Epidermal melanocyte (primary cell): ENCODE measurements around the gene OR2AG2.

Experiments
- DNase-seq: peaks from one replicate; pipeline ENCODE4 v3.0.0; 2011; ENCODE audit warnings: low spot score; ENCODE audit not compliant: insufficient read length

The OR2AG2 gene

DNA sequence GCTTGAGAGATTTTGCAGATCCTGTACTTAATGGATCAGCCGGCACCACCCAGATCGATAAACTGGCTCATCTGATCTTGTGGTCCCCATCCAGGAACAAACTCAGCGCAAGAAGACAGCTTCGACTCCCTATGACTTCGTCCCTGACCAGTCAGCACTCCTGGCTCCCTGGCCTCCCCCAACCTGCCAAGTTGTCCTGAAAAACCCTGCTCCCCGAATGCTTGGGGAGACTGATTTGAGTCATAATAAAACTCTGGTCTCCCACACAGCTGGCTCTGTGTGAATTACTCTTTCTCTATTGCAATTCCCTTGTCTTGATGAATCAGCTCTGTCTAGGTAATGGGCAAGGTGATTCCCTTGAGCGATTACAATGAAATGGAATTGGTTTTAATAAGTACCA lies 29.5 kb downstream of the OR2AG2 start:
- no peak for DNase-seq

DNA sequence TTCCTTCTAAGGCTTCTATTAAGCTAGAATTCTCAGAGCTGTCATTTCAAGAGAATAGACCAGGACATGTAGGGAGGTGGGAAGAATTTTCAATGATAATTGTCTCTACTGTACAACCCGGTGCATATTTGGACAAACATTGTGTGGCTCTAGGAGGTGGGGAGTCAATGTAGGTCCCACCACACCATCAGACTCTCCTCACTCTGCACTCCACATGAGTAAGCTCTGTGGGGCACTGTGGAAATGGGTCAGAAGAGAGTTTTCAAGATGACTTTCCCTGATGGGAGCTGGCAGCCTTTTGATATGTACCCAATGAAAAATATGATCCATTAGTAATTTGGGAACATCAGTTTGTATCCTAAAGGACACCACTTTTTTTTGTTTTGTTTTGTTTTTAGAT lies 33.2 kb downstream of the OR2AG2 start:
- DNase-seq: no peak

DNA sequence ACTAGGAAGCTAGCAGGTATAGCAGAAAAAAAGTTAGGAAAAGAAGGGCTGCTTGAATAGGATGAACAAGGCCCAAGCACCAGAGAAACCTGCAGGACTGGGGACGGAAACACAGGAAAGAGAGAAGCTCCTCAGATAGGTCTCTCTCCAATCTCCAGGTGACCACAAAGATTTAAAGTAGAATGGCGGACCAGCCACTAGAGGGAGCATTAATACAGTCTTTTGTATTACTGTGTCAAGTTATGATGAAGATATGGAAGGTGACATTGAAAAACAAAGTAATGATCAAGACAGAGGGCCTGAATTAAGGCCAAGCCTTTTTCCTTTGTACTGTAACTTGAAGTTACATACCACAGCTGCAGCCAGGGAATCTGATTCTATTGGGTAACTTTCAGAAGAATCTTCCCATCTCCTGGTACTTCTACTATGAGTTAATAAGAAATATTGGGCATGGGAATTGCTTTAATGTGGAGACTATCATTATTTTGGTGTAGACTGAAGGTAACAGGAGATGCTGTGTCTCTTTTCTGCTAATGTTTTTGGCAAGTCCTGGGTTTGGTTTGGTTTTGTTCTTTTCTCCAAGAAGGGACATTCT lies 33.8 kb downstream of the OR2AG2 start:
- no peak for DNase-seq

DNA sequence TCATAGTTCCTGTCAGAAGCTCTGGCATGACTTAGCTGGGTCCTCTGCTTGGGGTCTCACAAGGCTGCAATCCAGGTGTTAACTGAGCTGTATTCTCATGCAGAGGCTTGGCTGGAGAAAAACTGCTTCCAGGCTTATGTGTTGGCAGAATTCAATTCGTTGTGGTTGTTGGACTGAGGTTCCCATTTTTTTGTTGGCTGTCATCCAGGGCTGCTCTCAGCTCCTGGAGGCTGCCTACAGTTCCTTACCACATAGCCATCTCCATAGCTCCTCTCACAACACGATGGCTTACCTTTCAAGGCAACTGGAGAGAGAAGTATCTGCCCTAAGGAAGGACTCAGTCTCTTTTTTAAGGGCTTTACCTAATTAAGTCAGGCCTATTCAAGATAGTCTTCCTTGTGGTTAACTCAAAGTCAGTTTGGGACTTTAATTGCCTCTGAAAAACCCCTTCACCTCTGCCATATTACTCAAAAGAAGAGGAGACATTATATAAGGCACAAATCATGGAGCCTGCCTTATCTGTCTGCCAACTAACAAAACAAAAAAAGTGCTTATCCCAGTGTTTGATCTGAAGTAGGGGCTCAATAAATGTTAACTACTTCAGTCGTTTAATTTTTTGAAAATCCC lies 35.2 kb downstream of the OR2AG2 start:
- no peak for DNase-seq

DNA sequence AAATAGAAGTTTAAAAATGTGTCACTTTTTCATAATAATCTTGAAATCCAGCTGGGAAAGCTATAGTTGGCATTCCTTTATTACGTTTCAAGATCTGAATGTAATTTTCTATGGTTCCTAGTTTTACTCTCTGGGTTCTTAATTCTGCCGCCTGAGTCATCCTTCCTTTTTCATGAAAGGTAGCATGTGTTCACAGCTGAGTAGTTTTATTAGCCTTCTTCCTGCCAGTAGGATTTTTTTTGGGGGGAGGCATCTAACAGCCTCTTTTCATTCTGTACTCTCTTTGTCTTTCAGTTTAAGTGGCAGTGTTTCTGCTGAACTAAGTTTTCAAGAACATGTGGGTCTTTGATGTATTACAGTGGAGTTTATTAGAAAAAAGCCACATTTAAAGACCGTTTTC lies 36.5 kb downstream of the OR2AG2 start:
- DNase-seq: peak; percentile 58

DNA sequence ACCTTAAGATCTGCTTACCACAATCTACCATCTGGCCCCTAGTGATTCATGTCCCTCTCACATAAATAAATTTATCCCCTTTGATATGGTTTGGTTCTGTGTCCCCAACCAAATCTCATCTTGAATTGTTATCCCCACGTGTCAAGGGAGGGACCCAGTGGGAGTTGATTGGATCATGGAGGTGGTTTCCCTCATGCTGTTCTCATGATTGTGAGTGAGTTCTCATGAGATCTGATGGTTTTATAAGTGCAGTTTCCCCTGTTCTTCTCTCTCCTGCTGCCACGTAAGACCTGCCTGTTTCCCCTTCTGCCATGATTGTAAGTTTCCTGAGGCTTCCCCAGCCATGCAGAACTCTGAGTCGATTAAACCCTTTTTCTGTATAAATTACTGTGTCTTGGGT lies 37.2 kb downstream of the OR2AG2 start:
- DNase-seq: no peak

DNA sequence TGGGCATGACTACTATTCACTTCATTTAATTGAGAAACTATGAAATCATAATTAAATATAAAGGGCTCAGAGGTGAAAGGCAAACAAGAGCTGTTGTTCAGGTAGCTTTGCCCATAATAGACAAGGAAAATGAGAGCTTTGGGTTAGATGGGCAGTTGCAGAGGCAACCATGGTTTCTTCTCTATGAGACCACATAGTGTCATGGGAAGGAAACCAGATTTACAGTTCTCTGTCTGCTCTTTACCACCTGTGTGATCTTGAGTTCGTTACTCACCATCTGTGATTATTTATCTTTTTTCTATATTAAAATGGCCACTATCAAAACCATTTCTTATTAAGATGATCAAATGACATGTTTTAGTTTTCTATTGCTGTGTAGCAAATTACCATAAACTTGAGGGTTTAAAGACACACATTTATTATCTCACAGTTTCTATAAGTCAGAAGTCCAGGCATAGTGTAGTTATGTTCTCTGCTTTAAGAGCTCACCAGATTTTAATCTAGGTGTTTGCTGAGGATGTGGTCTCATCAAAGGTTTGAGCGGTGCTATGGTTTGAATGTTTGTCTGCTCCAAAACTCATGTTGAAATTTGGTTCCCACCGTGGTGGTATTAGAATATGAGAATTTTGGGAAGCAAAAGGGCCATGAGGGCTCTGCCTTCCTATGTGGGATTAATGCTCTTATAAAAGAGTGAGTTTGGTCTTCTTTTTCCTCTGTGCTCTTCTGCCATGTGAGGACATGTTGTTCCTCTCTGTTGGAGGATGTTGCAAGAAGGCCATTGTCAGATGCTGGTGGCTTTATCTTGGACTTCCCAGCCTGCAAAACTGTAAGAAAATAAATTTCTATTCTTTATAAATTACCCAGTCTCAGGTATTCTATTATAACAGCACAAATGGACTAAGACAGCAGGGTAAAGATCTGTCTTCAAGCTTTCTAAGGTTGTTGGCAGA lies 38.2 kb downstream of the OR2AG2 start:
- no peak for DNase-seq

DNA sequence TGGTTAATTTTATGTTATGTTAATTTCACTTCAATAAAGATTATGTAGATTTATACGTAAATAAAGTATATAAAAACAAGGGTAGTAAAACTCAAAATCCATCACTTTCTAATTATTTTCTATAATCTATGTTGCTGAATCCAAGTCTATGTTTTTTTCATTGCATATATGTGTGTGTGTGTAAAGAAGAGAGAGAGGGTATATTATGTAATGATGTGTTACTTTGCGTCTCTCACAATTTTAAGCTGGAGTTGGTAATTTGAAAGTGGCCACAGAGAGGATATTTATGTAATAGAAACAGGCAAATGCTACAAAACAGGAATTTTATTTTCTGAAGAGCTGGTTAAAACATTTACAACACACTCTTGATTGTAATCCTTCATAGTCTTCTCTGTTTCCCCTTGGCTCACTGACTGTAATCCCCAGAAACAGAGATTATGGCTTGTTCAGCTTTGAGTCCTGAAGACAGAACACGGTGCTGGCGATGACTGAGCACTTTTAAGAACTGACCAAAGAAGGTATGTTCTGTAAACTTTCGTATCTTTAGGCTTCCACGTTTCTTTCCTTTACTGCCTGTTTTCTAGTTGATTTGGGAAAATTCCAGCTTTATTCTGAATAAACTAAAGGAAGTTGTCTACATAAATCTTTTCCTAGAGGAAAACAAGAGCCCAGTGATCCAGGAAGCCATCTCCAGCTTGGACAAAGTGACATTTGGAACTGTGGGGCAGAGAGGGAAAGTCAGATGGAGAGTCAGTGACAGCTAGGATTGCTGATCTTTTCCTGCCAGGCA lies 43.6 kb downstream of the OR2AG2 start:
- no peak for DNase-seq

DNA sequence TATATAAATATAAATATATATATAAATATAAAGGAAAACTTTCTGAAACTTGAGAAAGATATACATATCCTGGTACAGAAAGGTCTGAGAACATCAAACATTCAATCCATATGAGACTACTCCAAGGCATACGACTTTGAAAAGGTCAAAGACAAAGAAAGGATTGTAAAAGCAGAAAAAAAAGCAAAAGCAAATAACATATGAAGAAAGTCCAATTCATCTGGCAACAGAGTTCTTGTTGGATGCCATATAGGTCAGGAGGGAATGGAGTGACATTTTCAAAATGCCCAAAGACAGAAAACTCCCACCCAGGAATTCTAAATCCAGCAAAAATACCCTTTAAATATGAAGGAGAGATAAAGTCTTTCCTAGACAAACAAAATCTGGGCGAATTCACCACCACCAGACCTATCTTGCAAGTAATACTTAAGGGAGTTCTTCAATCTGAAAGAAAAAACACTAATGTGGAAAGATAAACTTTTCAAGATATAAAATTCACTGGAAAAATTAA lies 46.3 kb downstream of the OR2AG2 start:
- no peak for DNase-seq

DNA sequence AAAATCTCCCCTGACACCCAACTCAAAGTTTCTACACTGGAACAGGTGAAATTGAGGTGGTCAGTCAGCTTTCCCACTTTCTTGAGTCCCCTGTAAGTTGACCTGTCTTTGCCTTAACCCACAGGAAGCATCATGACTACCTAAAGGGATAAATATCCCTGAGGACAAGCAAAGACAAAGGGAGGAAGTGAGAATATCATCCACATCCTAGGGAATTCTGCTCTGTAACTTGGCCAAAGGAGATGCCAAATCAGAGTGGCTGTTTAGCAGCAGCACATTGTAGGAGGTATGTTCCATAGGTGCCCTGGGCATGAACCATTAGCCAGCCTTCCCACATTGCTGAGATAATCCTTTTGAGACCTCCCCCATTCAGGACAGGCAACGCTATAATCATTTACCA lies 47.8 kb downstream of the OR2AG2 start:
- no peak for DNase-seq

DNA sequence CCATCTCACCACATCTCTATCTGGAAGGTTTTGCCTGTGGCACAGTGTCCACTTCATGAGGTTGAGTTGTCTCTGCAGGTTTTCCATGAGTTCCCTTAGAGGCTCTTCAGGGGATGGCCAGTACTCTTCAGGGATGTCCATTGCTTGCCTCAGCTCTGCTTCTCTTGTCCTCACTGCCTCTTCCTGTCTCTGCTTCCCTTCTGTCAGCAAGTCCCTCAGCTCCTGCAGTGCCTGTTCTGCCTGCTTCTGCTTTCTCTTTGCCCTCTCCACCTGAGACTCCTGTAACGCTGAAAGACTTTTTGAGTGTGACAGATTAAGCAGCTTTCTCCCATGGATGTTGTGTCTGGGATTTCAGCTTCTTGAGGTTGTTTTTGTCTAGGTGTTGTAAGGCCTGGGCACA lies 50.4 kb downstream of the OR2AG2 start:
- no peak for DNase-seq

DNA sequence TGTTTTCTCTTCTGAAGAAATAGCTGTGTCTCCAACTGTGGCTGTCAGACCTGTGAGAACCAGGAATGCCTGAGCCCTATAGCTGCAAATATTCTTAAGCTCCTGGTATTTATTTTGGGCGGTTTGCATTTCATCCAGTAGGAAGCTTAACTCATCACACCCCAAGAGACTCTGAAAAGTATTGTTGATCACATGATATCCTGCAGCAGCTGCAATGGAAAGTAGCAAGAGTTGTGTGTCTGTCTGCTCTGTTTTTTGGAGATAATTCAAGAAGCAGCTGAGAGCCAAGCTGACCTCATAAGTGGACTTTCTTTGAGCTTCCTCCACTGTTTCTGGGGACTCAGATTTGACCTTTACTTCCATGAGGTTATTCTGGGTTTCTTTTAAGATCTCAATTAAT lies 52.2 kb downstream of the OR2AG2 start:
- no peak for DNase-seq

DNA sequence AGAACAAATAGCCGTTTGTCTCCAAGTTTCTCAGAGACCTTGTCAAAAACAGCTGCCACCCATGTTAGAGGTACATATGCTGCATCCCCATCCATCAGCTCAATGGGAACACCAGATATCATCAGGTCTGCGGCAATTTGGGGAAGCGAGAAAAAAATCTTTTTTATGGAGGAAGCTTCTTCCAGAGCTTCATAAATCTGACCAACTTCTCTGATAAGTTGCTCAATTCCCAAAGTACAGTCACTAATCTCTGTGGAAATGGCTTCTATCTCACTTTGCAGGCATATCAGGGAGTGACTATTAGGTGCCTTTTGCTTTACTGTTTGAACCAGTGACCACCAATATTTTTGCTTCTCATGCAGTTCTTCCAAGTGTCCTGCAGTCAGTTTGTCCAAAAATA lies 54.4 kb downstream of the OR2AG2 start:
- no peak for DNase-seq
